Naive thymus-derived CD4-positive, alpha-beta T cell (primary cell): ENCODE data around the gene ITPR2. TPM values are rescaled to one million over a fixed set of nuclear protein-coding genes. Genes with fewer than 3 reads are reported as not detected.

Experiments
- ATAC-seq: fragments of 150-1000 bp; cut with Tn5 transposase; 2 replicates; pipeline ENCODE4 v1.10.0; 2021; ENCODE audit warnings: mild to moderate bottlenecking, moderate library complexity
- CTCF ChIA-PET: fragments of 350-600 bp; sonication (Branson Sonifier 250); formaldehyde crosslinking; loops from one replicate; lab custom pipeline; 2021; ENCODE audit warnings: antibody characterized with exemption; lab: Charles Lee
- POLR2A ChIA-PET: fragments of 350-600 bp; sonication (Branson Sonifier 250); formaldehyde crosslinking; loops from one replicate; lab custom pipeline; 2021; ENCODE audit warnings: antibody characterized with exemption, inconsistent platforms; lab: Charles Lee
- DNase-seq, 9 donors: peaks; one replicate each; pipeline versions ENCODE4 v3.0.0 to v3.0.0-alpha.2; 2020 to 2022; ENCODE audit warnings: mixed read lengths in 1 of 9
- H3K27ac ChIP-seq: one replicate; pipeline ENCODE4 v1.7.0; 2013; ENCODE audit warnings: mild to moderate bottlenecking, low read depth, low read length, moderate library complexity
- H3K27me3 ChIP-seq, 2 donors: one replicate each; pipeline ENCODE4 v1.7.0; 2013; ENCODE audit warnings: low read length in 2 of 2, mild to moderate bottlenecking in 2 of 2, moderate library complexity in 2 of 2; ENCODE audit not compliant: control insufficient read depth in 2 of 2, insufficient read depth in 2 of 2
- H3K36me3 ChIP-seq, 3 experiments: 1 replicate in 2 of 3; 2 replicates in 1 of 3; pipeline ENCODE4 v1.7.0; 2013; ENCODE audit warnings: low read length in 3 of 3, mild to moderate bottlenecking in 3 of 3, moderate library complexity in 1 of 3; ENCODE audit not compliant: insufficient read depth in 3 of 3, control insufficient read depth in 2 of 3
- H3K4me1 ChIP-seq, 2 donors: one replicate each; pipeline ENCODE4 v1.7.0; 2013; ENCODE audit warnings: low read length in 2 of 2, mild to moderate bottlenecking in 2 of 2, moderate library complexity in 1 of 2; ENCODE audit not compliant: control insufficient read depth in 2 of 2, insufficient read depth in 2 of 2
- H3K4me3 ChIP-seq: 2 replicates; pipeline ENCODE4 v1.7.0; 2013; ENCODE audit warnings: mild to moderate bottlenecking, low read length
- H3K9me3 ChIP-seq, 3 experiments: 1 replicate in 2 of 3; 2 replicates in 1 of 3; pipeline ENCODE4 v1.7.0; 2013; ENCODE audit warnings: low read length in 3 of 3; ENCODE audit not compliant: control insufficient read depth in 2 of 3
- H3K27ac Mint-ChIP-seq, 9 donors: one replicate each; pipeline ENCODE4 v1.8.0; 2020 to 2022; ENCODE audit warnings: mixed read lengths in 9 of 9, mild to moderate bottlenecking in 8 of 9, moderate library complexity in 5 of 9, inconsistent platforms in 2 of 9
- H3K27me3 Mint-ChIP-seq, 5 donors: one replicate each; pipeline ENCODE4 v1.8.0; 2021 to 2022; ENCODE audit warnings: mixed read lengths in 5 of 5, mild to moderate bottlenecking in 1 of 5
- H3K36me3 Mint-ChIP-seq, 5 donors: one replicate each; pipeline ENCODE4 v1.8.0; 2020 to 2022; ENCODE audit warnings: mixed read lengths in 5 of 5, mild to moderate bottlenecking in 3 of 5, inconsistent platforms in 1 of 5
- H3K4me1 Mint-ChIP-seq, 7 donors: one replicate each; pipeline ENCODE4 v1.8.0; 2020 to 2022; ENCODE audit warnings: mixed read lengths in 7 of 7, mild to moderate bottlenecking in 3 of 7, inconsistent platforms in 1 of 7
- H3K4me3 Mint-ChIP-seq, 10 donors: one replicate each; pipeline ENCODE4 v1.8.0; 2020 to 2022; ENCODE audit warnings: mild to moderate bottlenecking in 10 of 10, mixed read lengths in 10 of 10, moderate library complexity in 6 of 10, inconsistent platforms in 2 of 10
- H3K9me3 Mint-ChIP-seq, 11 donors: one replicate each; pipeline ENCODE4 v1.8.0; 2020 to 2022; ENCODE audit warnings: mixed read lengths in 11 of 11, mild to moderate bottlenecking in 4 of 11, inconsistent platforms in 1 of 11, moderate library complexity in 1 of 11
- intact Hi-C, 2 donors: fragments of 100-400 bp; cut with micrococcal nuclease; formaldehyde crosslinking; loops; one replicate each; pipeline ENCODE4 v1.15.1; 2023
- polyA plus RNA-seq, 2 donors: library from polyadenylated mRNA; unstranded; fragments of 300-500 nt; fragmentation: Illumina TruSeq; gene quantifications; one replicate each; pipeline ENCODE4 v1.2.3, GENCODE V29; 2021
- total RNA-seq, 6 experiments: library from RNA in 5 of 6; stranded (reverse) in 5 of 6; gene quantifications; 1 replicate in 5 of 6; 2 replicates in 1 of 6; pipeline ENCODE4 v1.2.3 and lab custom pipeline; 2021 to 2026

Gene ITPR2
- total and polyA plus RNA-seq, 7 experiments from 2014 or later = 11.3 to 71.5 (median 51.4) TPM

- intact Hi-C loops = no loop called here
- no peak overlapping the region for H3K27ac ChIP-seq
- H3K9me3 Mint-ChIP-seq = no peaks in the 10 kb centered on the region
- H3K4me1 ChIP-seq = no peaks in the 10 kb centered on the region
- no peak overlapping the region for H3K4me3 ChIP-seq
- no peak overlapping the region for H3K27ac Mint-ChIP-seq
- no peaks in the 10 kb centered on the region for H3K27me3 ChIP-seq
- H3K4me1 Mint-ChIP-seq = no peaks in the 10 kb centered on the region
- no peaks in the 10 kb centered on the region for H3K27me3 Mint-ChIP-seq
- ATAC-seq (no peak), DNase-seq (no peak)
- peaks cover 5 to 34% (median 21%) of the 10 kb centered on the region in 5 donors for H3K36me3 Mint-ChIP-seq
- no peak overlapping the region for H3K4me3 Mint-ChIP-seq
- no peaks in the 10 kb centered on the region for H3K9me3 ChIP-seq
- ChIA-PET CTCF (no interaction called here), POLR2A (no interaction called here)
- peaks cover 0 to 35% (median 0%) of the 10 kb centered on the region in 3 experiments for H3K36me3 ChIP-seq
These were observed 426.2 kb downstream of the ITPR2 start for GRCh38 chr12:26406813-26407212.

- H3K36me3 Mint-ChIP-seq = peaks cover 5 to 31% (median 20%) of the 10 kb centered on the region in 5 donors
- no peaks in the 10 kb centered on the region for H3K9me3 Mint-ChIP-seq
- no peaks in the 10 kb centered on the region for H3K9me3 ChIP-seq
- ATAC-seq (no peak), DNase-seq (no peak)
- H3K4me1 ChIP-seq = no peaks in the 10 kb centered on the region
- H3K4me1 Mint-ChIP-seq = no peaks in the 10 kb centered on the region
- intact Hi-C loops = no loop called here
- H3K36me3 ChIP-seq = peaks cover 0 to 35% (median 0%) of the 10 kb centered on the region in 3 experiments
- H3K27me3 ChIP-seq = no peaks in the 10 kb centered on the region
- H3K4me3 ChIP-seq = no peak overlapping the region
- no peak overlapping the region for H3K27ac Mint-ChIP-seq
- ChIA-PET CTCF (interaction anchor here (0.6 kb wide), 1 partner anchor 905 kb away, joined by 4 read pairs; no protein-coding TSS in a partner anchor), POLR2A (no interaction called here)
- H3K4me3 Mint-ChIP-seq = no peak overlapping the region
- H3K27ac ChIP-seq = no peak overlapping the region
- H3K27me3 Mint-ChIP-seq = no peaks in the 10 kb centered on the region
These were observed 426.6 kb downstream of the ITPR2 start for GRCh38 chr12:26406391-26406790.

DNA sequence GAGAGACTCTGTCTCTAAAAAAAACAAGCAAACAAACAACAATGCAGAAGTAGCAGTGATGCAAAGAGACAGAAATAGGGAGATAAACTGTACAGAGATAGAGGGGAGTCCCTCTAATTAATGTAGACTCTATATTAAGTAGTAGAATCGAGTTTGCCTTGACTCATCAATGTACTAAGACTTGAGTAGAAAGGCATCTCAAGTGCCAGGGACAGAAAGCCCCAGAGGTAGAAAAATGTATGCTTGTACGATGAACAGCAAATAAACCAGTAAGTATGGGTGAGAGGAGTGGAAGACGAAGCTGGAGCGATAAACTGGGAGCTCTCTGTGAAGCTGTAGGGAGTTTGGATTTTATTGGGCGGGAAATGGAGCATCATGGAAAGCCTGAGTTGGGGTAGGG, 429.4 kb downstream of the ITPR2 start:
- Mint-ChIP-seq H3K9me3 (no peaks in the 10 kb centered on the region), H3K4me3 (no peak overlapping the region), H3K36me3 (peaks cover 0 to 22% (median 10%) of the 10 kb centered on the region in 5 donors), H3K4me1 (no peaks in the 10 kb centered on the region), H3K27me3 (no peaks in the 10 kb centered on the region), H3K27ac (no peak overlapping the region)
- intact Hi-C loops = no loop called here
- POLR2A ChIA-PET = no interaction called here
- DNase-seq (no peak), ATAC-seq (no peak)
- no peak overlapping the region for H3K27ac ChIP-seq
- H3K4me1 ChIP-seq = no peaks in the 10 kb centered on the region
- no peak overlapping the region for H3K4me3 ChIP-seq
- CTCF ChIA-PET = interaction anchor here (1.0 kb wide), 1 partner anchor 307 kb away, joined by 4 read pairs; no protein-coding TSS in a partner anchor
- H3K27me3 ChIP-seq = no peaks in the 10 kb centered on the region
- H3K36me3 ChIP-seq = peaks cover 0 to 27% (median 0%) of the 10 kb centered on the region in 3 experiments
- no peaks in the 10 kb centered on the region for H3K9me3 ChIP-seq

DNA sequence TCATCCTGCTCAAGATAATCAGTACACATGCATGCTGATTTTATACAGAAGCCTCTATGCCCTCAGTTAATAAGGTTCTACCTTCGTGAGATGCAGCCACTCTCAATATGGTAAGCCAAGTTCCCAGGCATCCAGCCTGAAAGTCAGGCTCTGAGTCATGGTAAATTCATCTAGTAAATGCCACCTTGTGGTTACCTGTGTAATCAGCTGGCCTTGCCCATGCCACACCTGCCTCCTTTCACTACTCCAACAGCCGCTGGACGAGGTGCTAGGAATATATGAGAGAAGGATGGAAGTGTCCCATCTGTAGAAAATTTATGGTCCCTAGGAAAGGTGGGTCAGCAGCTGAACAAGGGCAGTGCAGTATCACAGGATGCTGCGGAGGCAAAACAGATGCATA, 430.3 kb downstream of the ITPR2 start:
- no peak overlapping the region for H3K4me3 Mint-ChIP-seq
- Histone ChIP-seq H3K4me1 (no peaks in the 10 kb centered on the region), H3K4me3 (no peak overlapping the region), H3K9me3 (no peaks in the 10 kb centered on the region), H3K27me3 (no peaks in the 10 kb centered on the region), H3K27ac (no peak overlapping the region), H3K36me3 (peaks cover 0 to 24% (median 0%) of the 10 kb centered on the region in 3 experiments)
- H3K36me3 Mint-ChIP-seq = peaks cover 0 to 17% (median 7%) of the 10 kb centered on the region in 5 donors
- ATAC-seq (no peak), DNase-seq (no peak)
- no peak overlapping the region for H3K27ac Mint-ChIP-seq
- ChIA-PET CTCF (interaction anchor here (0.8 to 1.0 kb wide), 2 partner anchors 300 to 306 kb away, joined by 3 to 4 read pairs; no protein-coding TSS in a partner anchor), POLR2A (no interaction called here)
- H3K9me3 Mint-ChIP-seq = no peaks in the 10 kb centered on the region
- no peaks in the 10 kb centered on the region for H3K4me1 Mint-ChIP-seq
- H3K27me3 Mint-ChIP-seq = no peaks in the 10 kb centered on the region
- intact Hi-C loops = no loop called here

DNA sequence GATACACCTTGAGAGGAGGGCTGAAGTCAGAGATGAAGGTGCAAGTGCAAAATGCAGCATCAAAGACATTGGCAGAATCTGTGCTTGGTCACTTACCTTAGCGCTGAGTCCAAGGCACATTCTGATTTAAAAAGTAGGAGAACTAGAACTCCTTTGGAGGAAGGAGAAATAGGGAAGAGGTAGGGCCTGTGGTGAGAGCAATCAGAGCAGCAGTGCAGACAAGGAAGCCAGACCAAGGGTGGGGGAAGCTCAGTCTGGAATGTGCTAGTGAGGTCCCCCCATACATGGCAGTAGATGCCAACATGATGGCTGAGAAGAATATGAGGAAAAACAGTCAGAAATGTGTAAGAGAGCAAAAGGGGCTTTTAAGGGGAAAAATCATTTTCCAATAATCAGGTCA, 431.1 kb downstream of the ITPR2 start:
- intact Hi-C loops = no loop called here
- Mint-ChIP-seq H3K27ac (no peak overlapping the region), H3K4me1 (no peaks in the 10 kb centered on the region), H3K9me3 (no peaks in the 10 kb centered on the region), H3K36me3 (peaks cover 0 to 13% (median 4%) of the 10 kb centered on the region in 5 donors), H3K4me3 (no peak overlapping the region), H3K27me3 (no peaks in the 10 kb centered on the region)
- Histone ChIP-seq H3K27ac (no peak overlapping the region), H3K4me1 (no peaks in the 10 kb centered on the region), H3K4me3 (no peak overlapping the region), H3K9me3 (no peaks in the 10 kb centered on the region), H3K36me3 (peaks cover 0 to 30% (median 0%) of the 10 kb centered on the region in 3 experiments), H3K27me3 (no peaks in the 10 kb centered on the region)
- ChIA-PET CTCF (interaction anchor here (0.8 kb wide), 1 partner anchor 300 kb away, joined by 3 read pairs; no protein-coding TSS in a partner anchor), POLR2A (no interaction called here)
- DNase-seq (no peak), ATAC-seq (no peak)

DNA sequence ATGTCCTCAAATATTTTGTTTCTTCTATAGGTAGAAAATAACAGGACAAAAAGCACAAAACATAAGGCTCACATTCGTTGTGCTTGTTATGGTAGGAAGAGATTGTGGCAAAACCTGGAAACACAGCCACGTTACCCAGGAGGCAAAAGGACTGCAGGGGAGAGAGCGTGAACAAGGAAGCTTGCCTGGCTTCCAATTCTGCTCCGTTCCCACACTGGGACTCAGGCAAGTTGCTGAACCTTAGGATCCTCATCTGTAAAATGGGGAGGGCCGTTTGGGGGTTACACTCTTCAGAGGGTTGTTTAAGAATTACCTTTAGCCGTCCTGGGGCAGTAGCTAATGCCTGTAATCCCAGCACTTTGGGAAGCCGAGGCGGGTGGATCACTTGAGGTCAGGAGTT, 432.4 kb downstream of the ITPR2 start:
- H3K4me1 Mint-ChIP-seq = no peaks in the 10 kb centered on the region
- peaks cover 0 to 12% (median 4%) of the 10 kb centered on the region in 5 donors for H3K36me3 Mint-ChIP-seq
- DNase-seq = no peak
- no peaks in the 10 kb centered on the region for H3K9me3 ChIP-seq
- no peak overlapping the region for H3K27ac ChIP-seq
- no peak overlapping the region for H3K27ac Mint-ChIP-seq
- H3K4me3 ChIP-seq = no peak overlapping the region
- no peaks in the 10 kb centered on the region for H3K4me1 ChIP-seq
- CTCF ChIA-PET = no interaction called here
- no peaks in the 10 kb centered on the region for H3K27me3 ChIP-seq
- H3K4me3 Mint-ChIP-seq = no peak overlapping the region
- POLR2A ChIA-PET = no interaction called here
- peaks cover 0 to 37% (median 0%) of the 10 kb centered on the region in 3 experiments for H3K36me3 ChIP-seq
- intact Hi-C loops = no loop called here
- no peak for ATAC-seq
- H3K9me3 Mint-ChIP-seq = no peaks in the 10 kb centered on the region
- no peaks in the 10 kb centered on the region for H3K27me3 Mint-ChIP-seq

GRCh38 chr12:26399381-26399780, 433.6 kb downstream of the ITPR2 start:
- ATAC-seq = no peak
- H3K27me3 Mint-ChIP-seq = no peaks in the 10 kb centered on the region
- no peak overlapping the region for H3K27ac ChIP-seq
- ChIA-PET POLR2A (no interaction called here), CTCF (no interaction called here)
- H3K4me1 ChIP-seq = no peaks in the 10 kb centered on the region
- H3K36me3 ChIP-seq = peaks cover 0 to 42% (median 0%) of the 10 kb centered on the region in 3 experiments
- no peak overlapping the region for H3K4me3 ChIP-seq
- intact Hi-C loops = no loop called here
- no peak overlapping the region for H3K27ac Mint-ChIP-seq
- no peaks in the 10 kb centered on the region for H3K9me3 ChIP-seq
- no peaks in the 10 kb centered on the region for H3K4me1 Mint-ChIP-seq
- H3K36me3 Mint-ChIP-seq = peaks cover 0 to 12% (median 4%) of the 10 kb centered on the region in 5 donors
- no peak overlapping the region for H3K4me3 Mint-ChIP-seq
- no peaks in the 10 kb centered on the region for H3K27me3 ChIP-seq
- H3K9me3 Mint-ChIP-seq = no peaks in the 10 kb centered on the region
- no peak for DNase-seq
